Right hindlimb (tissue), 1 donor: ENCODE data around the gene BRWD1.
A peak's percentile ranks its signal among the peaks of the same experiment; 100 is the strongest.

Source experiments
- DNase-seq: peaks from one replicate; pipeline ENCODE4 v3.0.0-alpha.2; 2018

Gene BRWD1

DNA sequence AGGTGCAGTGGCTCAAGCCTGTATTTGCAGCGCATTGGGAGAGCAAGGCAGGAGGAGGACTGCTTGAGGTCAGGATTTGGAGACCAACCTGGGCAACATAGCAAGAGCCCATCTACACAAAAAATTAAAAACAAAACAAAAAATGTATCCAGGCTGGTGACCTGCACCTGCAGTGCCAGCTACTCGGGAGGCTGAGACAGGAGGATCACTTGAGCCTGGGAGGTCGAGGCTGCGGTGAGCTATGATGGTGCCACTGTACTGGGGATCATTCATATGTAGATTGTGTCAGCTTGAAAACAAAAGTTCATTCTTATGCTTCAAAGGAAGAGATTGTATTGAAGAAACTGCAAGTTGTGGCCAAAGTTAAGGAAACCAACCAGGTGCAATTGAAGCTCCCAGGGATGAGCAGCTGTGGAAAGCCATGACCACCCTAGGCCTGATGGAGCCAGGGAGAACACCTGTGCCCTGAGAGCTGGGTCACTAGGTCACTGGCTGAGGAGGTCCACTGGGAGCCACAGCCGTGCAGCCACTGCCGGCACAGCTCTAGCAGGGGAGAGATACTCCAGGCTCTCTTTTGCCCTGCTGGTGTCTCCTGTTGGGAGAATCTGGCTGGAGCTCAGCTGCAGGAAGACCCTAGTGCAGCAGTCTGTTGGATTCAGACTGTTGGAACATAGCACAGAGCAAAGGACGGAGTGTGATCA lies 13.3 kb upstream of the BRWD1 start:
- DNase-seq, result no peak

DNA sequence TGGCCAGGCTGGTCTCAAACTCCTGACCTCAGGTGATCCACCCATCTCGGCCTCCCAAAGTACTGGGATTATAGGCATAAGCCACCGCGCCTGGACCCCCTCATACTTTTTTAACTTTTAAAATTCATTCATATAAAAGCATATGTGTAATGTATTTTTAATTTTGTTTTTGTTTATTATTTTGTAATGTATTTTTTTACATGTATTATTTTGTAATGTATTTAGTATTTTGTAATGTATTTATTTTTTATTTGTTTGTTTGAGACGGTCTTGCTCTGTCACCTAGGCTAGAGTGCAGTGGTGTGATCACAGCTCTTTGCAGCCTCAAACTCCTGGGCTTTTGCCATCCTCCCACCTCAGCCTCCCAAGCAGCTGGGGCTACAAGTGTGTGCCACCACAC lies 12.0 kb upstream of the BRWD1 start:
- DNase-seq, result no peak

DNA sequence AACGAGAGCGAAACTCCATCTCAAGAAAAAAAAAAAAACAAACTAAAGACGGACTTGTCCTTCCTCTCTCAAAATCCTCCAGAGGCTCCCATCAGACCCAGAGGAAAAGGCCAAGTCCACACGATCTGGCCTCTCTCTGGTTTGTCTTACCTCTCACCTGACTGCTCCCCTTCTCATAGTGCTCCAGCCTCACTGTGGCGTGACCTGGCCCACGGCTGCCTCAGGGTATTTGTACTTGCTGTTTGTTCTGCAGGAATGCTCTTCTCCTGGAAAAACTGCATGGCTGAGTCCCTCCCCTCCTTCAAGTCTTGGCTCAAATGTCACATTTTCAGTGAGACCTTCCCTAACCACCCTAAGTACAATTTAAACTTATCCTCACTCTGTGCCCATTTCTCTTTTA lies 8.0 kb upstream of the BRWD1 start:
- DNase-seq, result no peak

DNA sequence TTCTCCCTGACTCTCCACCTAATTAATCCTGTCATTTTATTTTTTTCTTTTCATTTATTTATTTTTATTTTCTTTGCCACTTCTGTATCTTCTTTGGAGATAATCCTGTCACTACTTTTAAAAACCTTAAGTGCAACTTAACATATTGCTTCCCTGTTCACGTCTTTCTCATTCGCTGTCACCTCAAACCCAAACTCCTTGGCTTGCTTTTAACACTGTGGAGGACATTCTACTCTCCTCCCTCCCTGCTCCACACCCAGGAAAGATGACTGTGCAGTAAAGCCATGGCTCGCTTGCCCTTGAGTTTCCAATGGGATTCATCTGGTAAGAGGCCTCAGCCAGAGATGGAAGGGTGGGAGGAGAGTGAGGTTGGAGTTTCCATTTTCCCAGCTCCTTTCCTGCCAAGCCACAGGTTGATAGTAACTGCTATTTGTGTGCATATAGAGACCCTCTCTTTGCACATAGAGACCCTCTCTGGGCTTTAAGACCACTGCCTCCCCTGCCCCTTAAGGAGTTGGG lies 6.4 kb upstream of the BRWD1 start:
- no peak for DNase-seq

DNA sequence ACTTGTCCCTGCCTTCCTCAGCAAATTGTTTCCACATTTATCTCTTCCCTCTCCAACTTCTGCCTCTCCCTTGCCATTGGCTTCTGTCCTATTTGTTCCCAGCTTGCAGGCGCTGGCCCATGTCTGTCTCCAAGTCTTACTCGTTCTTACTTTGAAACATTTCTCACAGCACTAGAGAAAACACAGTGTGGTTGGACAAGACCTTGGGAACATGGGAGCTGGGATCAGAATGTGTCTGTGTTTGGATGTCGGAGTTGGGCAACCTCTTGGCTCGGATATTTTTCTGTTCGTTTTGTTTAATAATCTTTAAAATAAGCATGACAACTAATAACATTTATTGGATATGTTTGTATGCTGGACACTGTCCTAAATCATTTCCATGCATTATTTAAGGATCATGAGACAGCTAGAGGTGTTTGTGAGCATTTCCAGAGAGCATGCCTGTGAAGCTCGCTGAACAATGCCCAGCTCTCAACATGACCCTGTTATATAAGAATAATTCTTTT lies 5.9 kb upstream of the BRWD1 start:
- peak; percentile 39 for DNase-seq

DNA sequence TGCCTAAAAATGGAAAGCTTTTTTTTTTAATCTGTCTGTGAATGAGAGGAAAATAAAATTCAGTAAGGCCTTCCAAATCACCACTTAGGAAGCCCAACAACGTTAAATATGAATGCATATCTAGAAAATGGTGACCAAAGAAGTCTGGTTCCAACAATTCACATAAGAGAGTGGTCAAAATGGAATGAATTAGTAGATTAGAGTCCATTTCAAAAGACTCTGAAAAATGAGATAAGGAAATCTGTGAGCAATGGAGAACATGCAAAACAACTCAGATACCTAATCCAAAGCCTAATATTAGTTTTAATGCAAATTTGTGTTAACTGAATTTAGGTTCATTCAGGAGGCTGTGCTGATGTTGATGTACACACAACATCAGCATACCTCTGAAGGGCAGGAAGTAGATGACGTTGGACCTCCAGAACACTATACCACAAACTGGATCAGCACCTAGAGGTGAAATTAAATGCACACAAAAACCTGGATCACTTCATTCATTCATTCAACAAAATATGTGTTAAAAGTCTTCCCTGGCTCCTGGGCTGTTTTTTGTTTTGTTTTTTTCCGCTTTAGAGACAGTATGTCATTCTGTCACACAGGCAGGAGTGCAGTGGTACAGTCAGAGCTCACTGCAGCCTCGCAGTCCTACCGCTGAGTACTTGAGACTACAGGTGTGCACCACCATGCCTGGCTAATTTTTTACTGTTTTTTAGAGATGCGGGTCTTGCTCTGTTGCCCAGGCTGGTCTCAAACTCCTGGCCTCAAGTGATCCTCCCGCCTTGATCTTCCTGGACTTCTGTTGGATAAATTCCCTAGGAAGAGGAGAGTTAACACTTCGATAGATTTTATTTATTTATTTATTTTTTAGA lies 4.9 kb upstream of the BRWD1 start:
- DNase-seq, result no peak

DNA sequence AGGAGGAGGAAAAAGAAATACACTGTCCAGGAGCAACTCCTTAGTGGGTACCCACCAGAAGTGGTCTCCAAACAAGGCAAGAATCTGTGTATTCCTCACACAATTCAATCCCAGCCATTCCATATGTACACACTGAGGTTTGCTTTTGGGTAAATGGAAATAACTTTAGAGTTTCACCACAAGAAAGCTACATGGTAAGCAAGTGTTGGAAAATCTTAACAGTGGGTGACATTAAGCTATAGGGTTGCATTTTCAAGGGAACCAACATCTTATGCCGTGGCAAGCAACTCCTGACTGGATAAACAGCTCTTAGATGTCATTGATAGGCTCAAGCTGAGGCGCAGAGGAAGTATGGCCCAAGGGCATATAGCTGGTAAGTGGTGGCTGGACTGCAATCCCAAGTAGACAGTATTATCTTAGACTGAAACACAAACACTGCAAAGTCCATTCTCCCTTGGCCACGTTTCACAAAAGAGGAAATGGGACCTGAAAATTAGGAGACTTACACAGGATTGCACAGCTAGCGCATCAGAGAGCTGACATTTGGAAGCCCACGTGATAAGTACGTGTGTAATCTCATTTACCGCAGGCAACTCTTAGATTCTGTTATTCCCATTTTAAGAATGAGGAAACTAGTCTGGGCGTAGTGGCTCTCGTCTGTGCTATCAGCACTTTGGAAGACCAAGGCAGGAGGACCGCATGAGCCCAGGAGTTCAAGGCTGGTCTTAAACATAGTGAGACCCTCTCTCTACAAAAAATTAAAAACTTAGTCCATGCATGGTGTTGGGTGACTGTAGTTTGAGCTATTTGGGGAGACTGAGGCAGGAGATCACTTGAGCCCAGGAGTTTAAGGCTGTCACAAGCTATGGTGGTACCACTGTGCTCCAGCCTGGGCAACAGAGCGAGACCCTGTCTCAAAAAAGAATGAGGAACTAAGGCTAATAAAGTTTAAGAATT lies 4.0 kb upstream of the BRWD1 start:
- DNase-seq, result no peak

DNA sequence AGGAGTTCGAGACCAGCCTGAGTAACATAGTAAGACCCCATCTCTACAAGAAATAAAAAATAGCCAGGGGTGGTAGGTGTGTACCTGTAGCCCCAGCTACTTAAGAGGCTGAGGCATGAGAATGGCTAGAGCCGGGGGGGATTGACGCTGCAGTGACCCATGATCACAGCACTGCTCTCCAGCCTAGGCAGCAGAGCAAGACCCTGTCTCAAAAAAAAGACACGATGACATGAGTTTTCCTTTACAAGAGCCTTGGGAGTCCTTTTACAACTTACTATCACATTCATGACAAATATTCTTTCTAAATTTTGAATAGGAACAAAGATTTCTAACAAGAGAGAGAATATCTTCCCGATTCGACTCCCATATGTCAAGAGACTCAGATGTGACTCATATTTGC lies 3.3 kb upstream of the BRWD1 start:
- DNase-seq, result no peak

DNA sequence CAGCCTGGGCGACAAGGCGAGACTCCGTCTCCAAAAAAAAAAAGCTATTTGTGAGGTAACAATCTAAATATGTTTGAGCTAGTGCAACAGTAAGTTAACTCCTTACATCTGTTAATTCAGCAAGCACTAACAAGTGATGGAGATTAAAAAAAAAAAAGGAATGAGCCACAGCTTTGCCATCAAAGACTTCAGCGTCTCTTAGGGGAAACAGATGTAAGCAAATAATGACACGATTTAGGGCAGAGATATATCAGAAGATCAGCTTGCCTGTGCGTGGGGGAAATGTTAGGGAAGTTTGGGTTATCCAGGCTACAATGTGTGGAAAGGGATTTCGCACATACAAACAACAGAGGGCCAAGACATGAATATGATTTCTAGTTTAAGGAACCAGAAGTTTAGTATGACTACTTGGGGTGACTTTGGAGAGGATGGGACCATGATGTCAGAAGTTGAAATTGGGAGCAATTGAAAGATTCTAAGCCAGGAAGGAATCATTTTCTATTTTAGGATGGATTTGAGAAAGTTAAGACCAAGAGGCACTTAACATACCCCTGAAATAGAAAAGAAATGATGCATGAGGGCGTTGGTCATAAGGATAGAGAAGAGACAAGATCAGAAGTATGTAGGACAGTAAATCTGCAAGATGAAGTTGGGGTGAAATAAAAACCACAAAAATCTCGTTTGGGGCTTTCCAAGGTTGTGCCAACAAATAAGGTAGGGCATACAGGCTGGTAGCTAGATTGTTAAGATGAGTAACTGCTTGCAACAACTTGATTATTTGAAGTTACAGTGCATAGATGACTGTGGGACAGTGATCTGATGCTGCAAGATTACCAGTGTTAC lies 2.4 kb upstream of the BRWD1 start:
- no peak for DNase-seq

DNA sequence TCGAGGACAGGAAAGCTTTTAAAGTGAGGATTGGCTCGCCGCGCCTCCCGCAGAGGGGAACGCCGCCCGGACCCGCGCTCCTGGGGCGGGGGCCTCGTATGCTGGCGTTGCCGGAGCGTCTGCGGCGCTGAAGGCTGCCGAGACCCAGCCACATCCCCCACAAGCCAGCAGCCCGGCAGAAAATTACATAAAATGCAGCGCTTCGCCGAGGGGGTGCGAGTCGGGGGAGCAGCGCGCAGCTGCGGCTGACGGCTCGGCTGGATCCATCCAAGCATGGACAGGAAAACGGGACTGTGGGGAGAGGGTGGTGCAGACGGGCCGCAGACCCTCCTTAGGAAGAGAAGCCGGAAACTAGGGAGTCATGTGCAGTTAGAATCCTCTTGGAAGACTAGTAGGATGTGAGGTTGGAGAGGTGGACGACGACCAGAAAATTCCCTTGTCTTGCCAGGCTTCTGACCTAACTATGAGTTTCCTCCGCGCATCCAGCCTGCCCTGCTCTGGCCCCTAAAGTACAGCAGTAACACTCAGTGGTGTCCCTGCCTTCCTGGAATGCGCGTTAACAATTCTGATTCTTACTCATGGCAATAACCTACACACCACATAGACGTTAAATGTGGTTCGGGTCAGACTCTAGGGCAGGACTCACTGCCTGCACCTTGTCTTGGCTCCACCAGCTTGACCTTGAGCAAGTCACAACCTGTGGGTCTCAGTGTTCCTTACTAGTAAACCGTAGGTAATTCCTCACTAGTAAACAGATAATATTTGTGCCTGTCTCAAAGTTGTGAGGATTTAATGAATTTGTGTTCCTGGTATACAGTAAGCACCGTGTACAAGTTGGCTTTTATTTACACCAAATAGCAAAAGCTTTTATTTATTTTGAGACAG lies 953 bp upstream of the BRWD1 start:
- DNase-seq, result peak; percentile 85

DNA sequence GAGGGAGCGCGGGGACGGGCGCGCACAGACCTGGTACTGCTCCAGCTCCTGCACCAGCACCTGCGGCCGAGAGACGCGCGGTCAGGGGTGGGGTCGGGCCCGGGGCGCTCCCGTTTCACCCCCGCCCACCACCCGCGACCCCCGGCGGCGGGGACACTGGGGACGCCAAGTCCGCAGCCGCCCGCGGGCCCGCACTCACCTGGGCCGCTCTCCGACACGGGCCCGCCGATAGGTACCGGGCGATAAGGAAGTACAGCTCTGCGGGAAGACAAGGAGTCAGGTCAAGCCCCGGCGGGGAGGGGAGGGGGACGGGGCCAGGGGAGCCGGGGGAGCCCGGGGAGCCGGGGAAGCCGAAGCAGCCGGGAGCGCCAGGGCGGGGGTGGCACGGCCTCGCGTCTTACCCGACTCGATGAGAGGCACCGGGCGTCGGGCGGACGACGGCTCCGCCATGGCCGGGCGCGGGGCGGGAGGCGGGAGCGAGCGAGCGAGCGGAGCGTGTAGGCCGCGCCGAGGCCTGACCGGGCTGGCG lies 326 bp downstream of the BRWD1 start:
- no peak for DNase-seq

DNA sequence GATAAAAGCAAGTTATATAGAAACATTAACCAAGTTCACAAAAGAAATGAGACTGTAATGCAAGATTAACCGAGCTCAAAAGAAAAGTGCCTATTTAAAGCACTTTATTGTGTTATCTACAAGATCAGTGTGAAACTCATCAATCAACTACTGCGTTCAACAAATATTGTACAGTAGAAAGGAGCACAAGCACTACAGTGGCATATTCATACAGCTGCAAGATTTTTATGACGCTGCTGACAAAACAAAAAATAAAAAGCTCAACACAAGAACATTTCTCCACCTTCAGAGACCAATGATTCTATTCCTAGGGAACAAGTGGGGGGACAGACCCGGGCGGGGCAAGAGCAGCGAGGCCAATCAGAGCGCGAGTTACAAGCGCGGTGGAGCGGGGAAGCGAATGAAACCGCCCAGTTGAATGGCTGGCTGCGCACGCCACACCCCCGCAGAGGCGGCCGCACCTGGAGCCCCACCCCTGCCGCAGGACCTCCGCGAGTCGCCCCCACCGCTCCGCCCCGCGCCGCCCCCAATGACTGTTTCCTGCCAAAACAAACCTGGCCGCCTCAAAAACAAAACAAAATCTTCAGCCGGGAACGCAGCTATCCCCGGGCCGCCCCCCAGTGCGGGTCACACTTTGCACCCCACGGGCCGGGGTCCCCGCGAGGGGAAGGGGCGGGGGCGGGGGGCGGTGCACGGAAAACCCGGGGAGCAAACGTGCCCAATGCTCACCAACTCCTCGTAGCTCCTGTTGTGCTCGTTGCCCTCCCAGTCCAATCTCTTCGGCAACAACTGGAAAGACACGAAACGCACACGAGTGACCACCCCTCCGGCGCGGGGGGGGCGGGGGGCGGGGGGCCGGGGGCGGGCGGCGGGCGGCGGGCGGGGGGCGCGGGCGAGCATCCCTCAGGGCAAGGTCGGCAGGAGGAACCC lies 1.1 kb downstream of the BRWD1 start:
- DNase-seq, result peak; percentile 96

DNA sequence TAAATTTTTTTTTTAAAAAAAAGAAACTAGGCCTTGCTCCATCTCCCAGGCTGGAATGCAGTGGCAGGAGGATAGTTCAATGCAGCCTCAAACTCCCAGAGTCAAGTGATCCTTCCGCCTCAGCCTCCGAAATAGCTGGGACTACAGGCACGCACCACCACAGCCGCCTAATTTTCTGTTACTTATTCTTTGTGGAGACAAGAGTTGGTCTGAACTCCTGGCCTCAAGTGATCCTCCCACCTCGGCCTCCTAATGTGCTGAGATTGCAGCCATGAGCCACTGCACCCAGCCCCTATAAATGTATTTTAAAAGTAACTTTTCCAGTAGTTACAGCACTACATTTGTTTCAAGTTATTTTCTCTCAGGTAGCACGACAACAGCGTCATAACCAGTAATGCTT lies 2.3 kb downstream of the BRWD1 start:
- DNase-seq, result no peak

DNA sequence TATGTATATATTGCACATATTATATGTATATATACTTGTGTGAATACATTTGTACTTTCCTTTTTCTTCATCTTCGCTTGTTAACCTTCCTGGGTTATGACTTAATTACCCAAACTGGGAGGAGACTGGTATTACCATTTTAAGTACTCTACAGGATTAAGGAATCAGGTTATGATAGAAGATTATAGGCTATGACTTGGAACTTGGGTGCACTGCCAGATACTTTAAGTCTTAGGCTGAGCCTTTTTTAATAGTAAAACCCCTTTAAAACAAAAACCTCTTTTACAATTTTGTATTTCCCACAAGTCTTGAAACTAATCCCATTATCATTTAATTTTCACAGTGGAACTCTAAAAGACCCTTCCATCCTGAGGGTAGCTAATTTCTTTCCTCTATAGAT lies 6.0 kb downstream of the BRWD1 start:
- DNase-seq, result no peak

DNA sequence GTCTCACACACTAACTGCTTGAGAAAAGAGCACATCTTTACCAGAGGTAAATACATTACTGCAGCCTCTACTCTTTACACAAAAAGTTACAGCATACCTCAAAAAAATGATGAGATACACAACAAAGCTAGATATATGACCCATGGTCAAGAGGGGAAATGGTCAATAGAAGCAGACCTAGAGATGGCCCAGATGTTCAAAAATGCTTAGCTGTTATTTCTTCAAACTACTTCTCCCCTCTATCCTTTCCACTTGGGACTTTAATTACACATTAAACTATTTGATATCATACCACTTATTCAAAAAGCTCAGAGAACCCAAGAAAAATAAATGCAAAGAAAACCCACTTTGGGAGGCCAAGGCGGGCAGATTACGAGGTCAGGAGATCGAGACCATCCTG lies 12.8 kb downstream of the BRWD1 start:
- DNase-seq, result no peak

DNA sequence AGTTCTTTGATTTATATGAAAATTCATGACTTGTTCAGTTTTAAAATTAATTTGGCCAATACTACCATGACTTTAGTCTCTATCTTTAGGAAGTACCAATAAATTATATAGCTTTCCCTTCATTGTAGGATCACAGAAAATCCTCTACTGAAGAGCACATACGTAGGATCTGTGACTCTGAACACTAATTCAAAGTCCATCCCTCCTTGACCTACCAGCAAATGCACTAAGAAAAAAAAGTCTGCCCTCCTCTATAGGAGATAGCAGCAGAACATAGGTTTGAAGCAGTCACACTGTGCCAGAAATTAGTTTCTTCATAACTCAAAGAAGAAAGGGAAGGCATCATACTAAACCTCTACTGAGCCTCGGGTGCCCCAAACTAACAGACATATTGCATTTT lies 16.5 kb downstream of the BRWD1 start:
- no peak for DNase-seq

DNA sequence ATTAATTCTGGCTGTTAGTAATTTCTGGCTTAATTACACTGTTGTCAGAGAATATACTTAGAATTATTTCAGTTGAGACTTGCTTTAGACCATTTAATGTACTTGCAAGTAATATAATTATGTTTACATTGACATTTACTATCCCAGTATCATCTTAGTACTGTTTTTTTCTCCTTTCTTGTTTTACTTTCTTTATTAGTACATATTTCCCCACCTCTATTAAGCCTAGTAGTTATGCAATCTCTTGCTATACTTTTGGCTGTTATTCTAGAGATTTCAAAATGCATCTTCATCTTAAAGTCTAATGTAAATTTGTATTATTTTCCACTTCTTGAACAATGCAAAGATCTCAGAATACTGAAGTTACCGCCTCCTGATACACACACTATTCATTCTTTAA lies 24.4 kb downstream of the BRWD1 start:
- DNase-seq, result no peak

DNA sequence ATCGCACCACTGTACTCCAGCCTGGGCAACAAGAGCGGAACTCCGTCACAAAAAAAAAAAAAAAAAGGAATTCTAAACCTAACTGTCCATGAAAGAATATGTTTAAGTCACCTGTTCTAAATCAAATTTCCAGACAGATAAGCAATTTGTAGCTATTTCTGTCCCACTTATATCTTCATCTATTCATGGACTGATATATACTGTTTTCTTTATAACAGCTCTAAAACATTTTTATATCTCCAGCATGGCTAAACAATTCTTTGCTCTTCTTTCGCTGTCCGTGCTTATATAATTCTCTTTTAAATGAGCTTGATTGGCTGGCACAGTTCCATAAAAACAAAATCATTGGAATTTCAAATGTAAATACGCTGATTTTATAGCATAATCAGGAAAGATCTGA lies 30.5 kb downstream of the BRWD1 start:
- DNase-seq, result no peak

DNA sequence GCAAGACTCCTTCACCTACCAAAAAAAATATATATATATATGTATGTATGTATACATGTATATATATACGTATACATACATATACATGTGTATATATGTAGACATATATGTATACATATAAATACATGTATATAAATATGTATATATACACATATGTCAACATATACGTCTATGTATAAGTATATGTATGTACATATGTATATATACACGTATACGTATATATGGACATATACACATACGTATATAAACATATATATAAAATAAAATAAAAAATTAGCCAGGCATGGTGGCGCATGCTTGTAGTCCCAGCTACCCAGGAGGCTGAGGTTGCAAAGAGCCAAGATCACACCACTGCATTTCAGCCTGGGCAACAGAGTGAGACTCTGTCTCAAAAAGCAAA lies 31.6 kb downstream of the BRWD1 start:
- no peak for DNase-seq
